ENCODE data around the gene UQCRHL.

The UQCRHL gene

GRCh38 chr1:15838721-15839120 lies 31.3 kb upstream of the UQCRHL start:
- H3K4me3 ChIP-seq (ENCODE audit: low read depth, low read length): no peak overlapping the region
- no peak for TF ChIP-seq CTCF (IDR thresholded peaks at IDR 0.05; ENCODE audit: borderline replicate concordance, insufficient read depth, low read depth, low read length)

GRCh38 chr1:15837931-15838330 lies 30.5 kb upstream of the UQCRHL start:
- TF ChIP-seq CTCF (IDR thresholded peaks at IDR 0.05; ENCODE audit: borderline replicate concordance, insufficient read depth, low read depth, low read length): no peak

GRCh38 chr1:15836772-15837669 lies 29.6 kb upstream of the UQCRHL start:
- peak overlapping the region; percentile 38 for H3K4me3 ChIP-seq (ENCODE audit: low read depth, low read length)
- TF ChIP-seq CTCF (IDR thresholded peaks at IDR 0.05; ENCODE audit: borderline replicate concordance, insufficient read depth, low read depth, low read length): no peak

More at GRCh38 chr1:15837931-15838330, 30.5 kb upstream of the UQCRHL start:
- no peak overlapping the region for H3K4me3 ChIP-seq (ENCODE audit: low read depth, low read length)

GRCh38 chr1:15836511-15836771 lies 29.0 kb upstream of the UQCRHL start:
- peak overlapping the region; percentile 83 for H3K4me3 ChIP-seq (ENCODE audit: low read depth, low read length)

GRCh38 chr1:15835741-15836510 lies 28.5 kb upstream of the UQCRHL start:
- TF ChIP-seq CTCF (IDR thresholded peaks at IDR 0.05; ENCODE audit: borderline replicate concordance, insufficient read depth, low read depth, low read length): no peak
- H3K4me3 ChIP-seq (ENCODE audit: low read depth, low read length): peak overlapping the region; percentile 83

GRCh38 chr1:15835205-15835740 lies 27.8 kb upstream of the UQCRHL start:
- peak overlapping the region; percentile 83 for H3K4me3 ChIP-seq (ENCODE audit: low read depth, low read length)
- no peak for TF ChIP-seq CTCF (IDR thresholded peaks at IDR 0.05; ENCODE audit: borderline replicate concordance, insufficient read depth, low read depth, low read length)

- H3K4me3 ChIP-seq (ENCODE audit: low read depth, low read length): peak overlapping the region; percentile 83
- TF ChIP-seq CTCF (IDR thresholded peaks at IDR 0.05; ENCODE audit: borderline replicate concordance, insufficient read depth, low read depth, low read length): no peak
Measured at GRCh38 chr1:15834406-15835204, 27.2 kb upstream of the UQCRHL start.
